GM21447 (cell line): Measurements from ENCODE around the gene TOR1AIP2.
"Not testable (repeated sequence)": the region's sequence is repeated elsewhere in the genome, so short reads cannot be mapped to it uniquely, and the experiment has no call there.

Experiments
- ATAC-seq: cut with Tn5 transposase; IDR thresholded peaks from one replicate; pipeline ENCODE4 v1.9.1; 2021; ENCODE audit not compliant: unreplicated experiment

TOR1AIP2 gene

GRCh38 chr1:179808503-179808902, 69.1 kb downstream of the TOR1AIP2 start:
- no peak for ATAC-seq

- no peak for ATAC-seq
Measured at GRCh38 chr1:179807691-179808485, 69.7 kb downstream of the TOR1AIP2 start.

DNA sequence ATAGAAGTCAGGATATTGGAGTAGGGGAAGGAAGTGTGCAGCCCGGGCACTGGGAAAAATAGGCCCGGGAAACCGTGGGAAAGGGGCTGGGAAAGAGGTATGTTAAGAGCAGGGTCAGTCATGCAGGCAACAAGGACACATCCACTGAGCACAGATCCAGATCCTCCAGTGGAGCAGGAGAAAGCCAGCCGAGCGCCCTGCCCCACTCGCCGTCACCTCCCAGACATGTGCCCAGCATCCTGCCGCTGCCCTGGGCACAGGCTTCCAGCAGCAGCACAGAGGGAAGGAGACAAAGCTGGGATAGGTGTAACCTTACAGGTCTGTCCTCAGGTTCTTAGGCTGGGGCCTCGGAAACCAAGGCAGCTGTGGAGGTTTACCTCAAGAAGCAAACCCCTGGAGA, 70.3 kb downstream of the TOR1AIP2 start:
- no peak for ATAC-seq

- no peak for ATAC-seq
Measured at GRCh38 chr1:179806333-179806732, 71.3 kb downstream of the TOR1AIP2 start.

- ATAC-seq = no peak
Measured at GRCh38 chr1:179805291-179806195, 72.1 kb downstream of the TOR1AIP2 start.

GRCh38 chr1:179804417-179804816, 73.2 kb downstream of the TOR1AIP2 start:
- not testable (repeated sequence) for ATAC-seq

DNA sequence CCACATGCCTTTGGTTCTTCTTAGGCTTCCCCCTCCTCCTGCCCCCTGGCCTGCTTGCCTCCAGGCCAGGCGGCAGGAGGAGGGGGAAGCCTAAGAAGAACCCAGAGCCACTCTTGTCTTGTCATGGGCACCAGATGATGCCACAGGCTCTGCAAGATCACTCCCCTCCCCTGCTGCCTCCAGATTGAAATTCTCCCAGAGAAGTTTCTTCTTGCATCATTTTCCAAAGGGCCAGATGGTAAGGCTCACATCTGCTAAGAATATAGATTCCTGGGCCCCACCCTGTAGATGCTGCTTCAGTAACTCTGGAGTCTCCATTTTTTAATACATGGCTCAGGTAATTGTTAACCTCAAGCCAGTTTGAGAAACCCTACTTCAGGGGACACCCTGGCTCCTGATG, 73.7 kb downstream of the TOR1AIP2 start:
- ATAC-seq = no peak

DNA sequence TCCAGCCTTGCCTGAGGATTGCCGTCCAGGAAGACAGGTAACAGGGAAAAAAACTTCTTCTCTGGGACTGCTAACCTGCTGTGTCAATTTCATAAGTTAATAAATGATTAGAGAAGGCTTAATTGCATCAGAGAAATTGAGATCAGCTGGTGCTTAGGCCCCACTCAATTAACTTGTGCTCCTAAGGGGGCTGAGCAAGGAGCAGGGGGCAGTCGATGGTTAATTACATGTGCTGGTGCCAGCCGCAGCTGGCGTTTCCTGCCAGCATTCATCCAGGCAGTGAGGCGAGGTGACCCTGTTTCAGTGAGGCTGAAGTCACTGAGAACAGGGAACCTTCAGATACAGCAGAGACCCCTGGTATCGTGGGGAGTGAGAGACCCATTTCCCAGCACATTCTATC, 74.5 kb downstream of the TOR1AIP2 start:
- no peak for ATAC-seq

GRCh38 chr1:179800481-179800880, 77.1 kb downstream of the TOR1AIP2 start:
- ATAC-seq = no peak

DNA sequence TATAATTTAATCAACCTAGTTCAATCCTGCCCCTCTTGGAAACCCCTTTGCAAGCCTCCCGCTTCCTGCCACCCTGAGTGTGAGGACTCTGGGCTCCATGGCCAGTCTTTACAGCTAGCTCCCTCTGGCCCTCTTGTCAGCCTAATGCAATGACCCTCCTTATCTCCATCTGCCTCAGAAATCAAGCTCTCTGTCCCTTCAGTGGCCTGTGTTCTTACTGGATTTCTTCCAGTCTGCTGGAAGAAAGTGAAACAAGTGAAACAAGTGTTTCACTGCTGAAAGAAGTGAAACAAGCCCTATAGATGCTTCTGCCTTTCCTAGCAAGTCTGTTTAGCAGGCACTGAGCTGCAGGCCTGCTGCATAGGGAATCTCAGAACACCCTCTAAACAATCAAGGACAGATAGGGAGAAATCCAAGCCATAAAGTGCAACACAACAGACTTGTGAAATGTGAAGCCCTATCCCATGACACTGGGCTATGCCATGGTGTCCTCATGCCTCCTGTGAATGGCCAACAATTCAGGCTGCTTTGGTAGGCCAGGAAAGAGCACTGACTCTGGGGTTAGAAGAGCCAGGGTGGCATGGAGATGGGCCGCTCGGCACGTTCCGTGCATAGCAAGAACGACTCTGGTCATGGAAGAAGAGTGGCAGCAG, 78.6 kb downstream of the TOR1AIP2 start:
- no peak for ATAC-seq

DNA sequence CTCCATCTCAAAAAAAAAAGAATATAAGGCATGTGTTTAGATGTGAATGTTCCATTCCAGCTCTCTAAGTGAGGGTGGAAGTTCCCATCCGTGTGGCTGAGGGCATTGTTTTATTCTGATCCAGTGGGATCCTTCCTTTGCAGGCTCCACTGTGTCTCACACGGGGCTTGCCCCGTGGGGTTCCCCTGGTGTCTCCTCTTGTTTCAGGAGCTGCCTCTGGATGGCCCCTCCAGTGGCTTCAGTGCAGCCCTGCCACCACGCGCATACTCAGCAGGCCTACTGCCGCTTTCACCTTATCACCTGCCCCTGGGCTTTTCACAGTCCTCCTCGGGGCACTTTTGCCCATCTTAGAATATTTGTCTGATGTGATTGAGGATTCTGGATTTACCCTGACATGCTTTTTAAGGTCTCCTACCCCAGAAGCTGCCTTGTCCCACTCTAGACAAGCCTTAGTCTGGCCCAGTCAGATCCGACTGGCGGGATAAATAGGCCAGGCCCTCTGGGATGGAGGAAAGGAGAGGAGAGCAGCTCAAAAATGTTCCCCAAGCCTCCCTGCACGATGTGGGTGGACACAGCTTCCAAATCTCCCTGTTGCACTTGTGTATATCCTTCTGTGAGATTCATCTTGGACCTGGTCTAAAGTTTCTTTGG, 79.3 kb downstream of the TOR1AIP2 start:
- no peak for ATAC-seq

DNA sequence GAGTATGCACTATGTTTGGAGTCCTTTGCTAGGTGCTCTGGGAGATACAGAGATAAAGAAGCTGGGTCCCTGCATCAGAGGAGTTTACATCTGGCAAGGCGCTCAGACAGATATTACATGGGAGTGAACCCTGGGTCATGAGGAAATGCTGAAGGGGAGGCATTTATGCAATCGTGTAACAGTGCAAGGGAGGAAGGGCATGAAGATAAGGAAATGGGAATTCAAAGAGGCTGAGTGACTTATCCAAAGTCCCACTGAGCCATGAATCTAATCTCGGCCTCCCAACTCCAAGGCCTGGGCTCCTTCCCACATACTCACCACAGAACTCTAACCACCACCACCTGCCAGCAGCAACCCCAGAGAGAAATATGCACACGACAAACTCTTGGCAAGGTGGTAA, 82.9 kb downstream of the TOR1AIP2 start:
- no peak for ATAC-seq

- no peak for ATAC-seq
Measured at GRCh38 chr1:179794146-179794545, 83.5 kb downstream of the TOR1AIP2 start.

DNA sequence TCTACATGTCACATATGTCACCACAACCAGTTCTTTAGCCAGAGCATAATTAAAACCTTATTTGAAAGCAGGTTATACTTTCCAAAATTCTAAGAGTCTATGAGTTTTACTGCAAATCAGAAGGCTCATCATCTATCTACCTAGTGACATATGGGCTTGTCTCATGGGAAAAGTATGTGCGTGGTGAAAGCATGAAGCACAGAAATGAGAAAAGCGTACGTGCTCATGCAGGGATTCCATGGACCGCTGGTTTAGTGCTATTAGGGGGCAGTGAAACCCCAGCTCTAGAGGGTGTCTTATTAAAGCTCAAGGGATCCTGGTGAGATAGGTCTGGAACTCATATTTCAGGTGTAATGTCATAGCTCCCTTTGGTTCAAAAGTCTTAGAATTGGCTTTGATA, 84.3 kb downstream of the TOR1AIP2 start:
- no peak for ATAC-seq
